H1 (cell line): ENCODE results near the gene SH3PXD2A. TPM values are rescaled to one million over a fixed set of nuclear protein-coding genes. Genes with fewer than 3 reads are reported as not detected.

Source experiments
- CTCF ChIA-PET: fragments of 300-600 bp; sonication (Branson Sonifier 250); formaldehyde crosslinking; loops from one replicate; lab custom pipeline; 2021; ENCODE audit not compliant: partially characterized antibody; lab: Charles Lee
- POLR2A ChIA-PET: fragments of 300-600 bp; sonication (Branson Sonifier 250); formaldehyde crosslinking; loops from one replicate; lab custom pipeline; 2021; ENCODE audit warnings: inconsistent platforms; ENCODE audit not compliant: partially characterized antibody; lab: Charles Lee
- DNase-seq, 2 experiments: peaks; one replicate each; pipeline versions ENCODE4 v3.0.0 to v3.0.0-alpha.2; 2010 to 2022; ENCODE audit warnings: low spot score in 2 of 2, low read depth in 1 of 2, mixed read lengths in 1 of 2
- FAIRE-seq: peaks from 2 replicates; lab custom pipeline; 2011; peaks lifted over from hg19 to GRCh38; lab: Jason Lieb, UNC
- H2AFZ ChIP-seq: 2 replicates; pipeline ENCODE4 v1.8.1; 2012; ENCODE audit warnings: low read length, inconsistent platforms
- H2AK5ac ChIP-seq: 2 replicates; pipeline ENCODE4 v1.6.1; 2013; ENCODE audit warnings: low read depth, low read length
- H2BK120ac ChIP-seq: replicated peaks from 2 replicates; pipeline ENCODE3; 2013; ENCODE audit warnings: low read depth, low read length, inconsistent platforms
- H2BK12ac ChIP-seq: 2 replicates; pipeline ENCODE4 v1.6.1; 2013; ENCODE audit warnings: low read depth, low read length
- H2BK15ac ChIP-seq: 2 replicates; pipeline ENCODE4 v1.6.1; 2013; ENCODE audit warnings: low read length
- H2BK20ac ChIP-seq: 2 replicates; pipeline ENCODE4 v1.6.1; 2013; ENCODE audit warnings: low read length
- H2BK5ac ChIP-seq: 2 replicates; pipeline ENCODE4 v1.6.1; 2013; ENCODE audit warnings: low read depth, low read length
- H3K14ac ChIP-seq: 2 replicates; pipeline ENCODE4 v1.6.1; 2013; ENCODE audit warnings: inconsistent platforms; ENCODE audit not compliant: insufficient read length
- H3K18ac ChIP-seq: 2 replicates; pipeline ENCODE4 v1.6.1; 2013; ENCODE audit warnings: low read length; ENCODE audit errors: extremely low read depth
- H3K23ac ChIP-seq: 2 replicates; pipeline ENCODE4 v1.6.1; 2013; ENCODE audit warnings: inconsistent platforms; ENCODE audit not compliant: insufficient read length
- H3K23me2 ChIP-seq: 2 replicates; pipeline ENCODE4 v1.6.1; 2013; ENCODE audit warnings: low read depth, low read length
- H3K27ac ChIP-seq: 2 replicates; pipeline ENCODE4 v1.6.1; 2011; ENCODE audit warnings: low read depth, low read length, inconsistent platforms
- H3K27me3 ChIP-seq, 4 experiments: replicated peaks in 1 of 4; 1 replicate in 1 of 4; 2 replicates in 3 of 4; pipeline versions ENCODE4 v1.6.1 to v1.8.1; 2011 to 2013; ENCODE audit warnings: low read length in 3 of 4, mild to moderate bottlenecking in 3 of 4, inconsistent platforms in 2 of 4, mixed read lengths in 2 of 4, moderate library complexity in 1 of 4; ENCODE audit not compliant: control insufficient read depth in 3 of 4, insufficient read depth in 3 of 4; ENCODE audit errors: extremely low read depth in 1 of 4
- H3K36me3 ChIP-seq, 4 experiments: 2 replicates each; pipeline versions ENCODE4 v1.6.1 to v1.8.1; 2011 to 2013; ENCODE audit warnings: mild to moderate bottlenecking in 4 of 4, low read length in 3 of 4, moderate library complexity in 2 of 4, control low read depth in 1 of 4, inconsistent platforms in 1 of 4; ENCODE audit not compliant: insufficient read depth in 4 of 4, control insufficient read depth in 2 of 4
- H3K4ac ChIP-seq: replicated peaks from 2 replicates; pipeline ENCODE3; 2013; ENCODE audit warnings: low read length, low read depth, mixed read lengths, inconsistent platforms; ENCODE audit not compliant: insufficient read length
- H3K4me1 ChIP-seq, 4 experiments: replicated peaks in 1 of 4; 1 replicate in 1 of 4; 2 replicates in 3 of 4; pipeline versions ENCODE4 v1.6.1 to v1.8.1; 2011 to 2013; ENCODE audit warnings: low read length in 3 of 4, inconsistent platforms in 2 of 4, mixed read lengths in 1 of 4; ENCODE audit not compliant: insufficient read depth in 4 of 4, control insufficient read depth in 3 of 4
- H3K4me2 ChIP-seq, 2 experiments: 2 replicates each; pipeline versions ENCODE4 v1.6.1 to v1.8.1; 2011 to 2013; ENCODE audit warnings: low read depth in 2 of 2, low read length in 2 of 2, control low read depth in 1 of 2, inconsistent platforms in 1 of 2, mild to moderate bottlenecking in 1 of 2; ENCODE audit not compliant: insufficient read depth in 1 of 2
- H3K4me3 ChIP-seq, 4 experiments: fragments of 200-600, 300-600 bp in 1 of 4; sonication (generic), shearing (Covaris generic), sonication (Bioruptor Twin) in 1 of 4; 2 replicates each; pipeline versions ENCODE4 v1.5.1 to v1.8.1; 2011 to 2016; ENCODE audit warnings: low read length in 4 of 4, low read depth in 3 of 4, control low read depth in 2 of 4, inconsistent platforms in 2 of 4, mild to moderate bottlenecking in 2 of 4, mixed read lengths in 1 of 4, moderate library complexity in 1 of 4; ENCODE audit not compliant: insufficient read depth in 2 of 4; ENCODE audit errors: extremely low read depth in 1 of 4
- H3K56ac ChIP-seq: replicated peaks from 2 replicates; pipeline ENCODE3; 2013; ENCODE audit warnings: low read depth, mild to moderate bottlenecking, mixed read lengths, low read length, inconsistent platforms; ENCODE audit not compliant: insufficient read length
- H3K79me1 ChIP-seq: 2 replicates; pipeline ENCODE4 v1.6.1; 2013; ENCODE audit warnings: low read depth, low read length, control low read depth
- H3K79me2 ChIP-seq, 2 experiments: 2 replicates each; pipeline versions ENCODE4 v1.6.1 to v1.8.1; 2012 to 2013; ENCODE audit warnings: low read length in 2 of 2, mild to moderate bottlenecking in 2 of 2, inconsistent platforms in 1 of 2; ENCODE audit not compliant: insufficient read depth in 2 of 2, control insufficient read depth in 1 of 2
- H3K9ac ChIP-seq, 4 experiments: replicated peaks in 1 of 4; 1 replicate in 1 of 4; 2 replicates in 3 of 4; pipeline versions ENCODE4 v1.6.1 to v1.8.1; 2011 to 2013; ENCODE audit warnings: low read depth in 3 of 4, low read length in 3 of 4, control low read depth in 2 of 4, mild to moderate bottlenecking in 2 of 4, moderate library complexity in 2 of 4, inconsistent platforms in 1 of 4; ENCODE audit errors: extremely low read depth in 1 of 4
- H3K9me3 ChIP-seq, 2 experiments: 2 replicates each; pipeline versions ENCODE4 v1.6.1 to v1.8.1; 2012 to 2013; ENCODE audit warnings: mild to moderate bottlenecking in 2 of 2, moderate library complexity in 2 of 2, control low read depth in 1 of 2, inconsistent platforms in 1 of 2, low read depth in 1 of 2, low read length in 1 of 2, mixed read lengths in 1 of 2; ENCODE audit not compliant: insufficient read depth in 2 of 2
- H4K20me1 ChIP-seq, 2 experiments: replicated peaks in 1 of 2; 2 replicates each; pipeline versions ENCODE3 to v1.8.1; 2011 to 2013; ENCODE audit warnings: inconsistent platforms in 2 of 2, low read length in 2 of 2, mild to moderate bottlenecking in 1 of 2; ENCODE audit not compliant: insufficient read depth in 2 of 2, control insufficient read depth in 1 of 2
- H4K5ac ChIP-seq: 2 replicates; pipeline ENCODE4 v1.6.1; 2013; ENCODE audit warnings: low read length, low read depth, mixed read lengths, inconsistent platforms; ENCODE audit not compliant: insufficient read length
- H4K8ac ChIP-seq: 2 replicates; pipeline ENCODE4 v1.8.0; 2013; ENCODE audit warnings: mild to moderate bottlenecking, moderate library complexity, low read length, inconsistent platforms; ENCODE audit not compliant: insufficient read depth; ENCODE audit errors: extremely low read depth
- H4K91ac ChIP-seq: replicated peaks from 2 replicates; pipeline ENCODE3; 2013; ENCODE audit warnings: low read length, mixed read lengths, inconsistent platforms; ENCODE audit not compliant: insufficient read length
- BRCA1 ChIP-seq: IDR thresholded peaks from 2 replicates; pipeline ENCODE4 v1.6.1; 2012; ENCODE audit warnings: low read depth, low read length, improper control_type of control experiment
- E2F6 ChIP-seq: IDR thresholded peaks from 2 replicates; pipeline ENCODE4 v1.6.1; 2012; ENCODE audit warnings: inconsistent platforms
- EP300 ChIP-seq, 2 experiments: IDR thresholded peaks; 1 replicate in 1 of 2; 2 replicates in 1 of 2; pipeline ENCODE4 v1.6.1; 2011 to 2012; ENCODE audit warnings: low read depth in 2 of 2, low read length in 2 of 2, mild to moderate bottlenecking in 2 of 2, borderline replicate concordance in 1 of 2, inconsistent platforms in 1 of 2, moderate library complexity in 1 of 2
- EZH2 ChIP-seq: fragments of 200-600 bp; sonication (generic); IDR thresholded peaks from 2 replicates; pipeline ENCODE4 v1.7.1; 2012; ENCODE audit warnings: low read depth, mild to moderate bottlenecking, moderate library complexity, low read length, inconsistent platforms; ENCODE audit not compliant: severe bottlenecking
- HDAC6 ChIP-seq: IDR thresholded peaks from one replicate; pipeline ENCODE4 v1.7.1; 2012; ENCODE audit warnings: low read depth, mild to moderate bottlenecking, inconsistent platforms, low read length, moderate library complexity
- KDM1A ChIP-seq: fragments of 200-600, 300-600 bp; sonication (generic); IDR thresholded peaks from 2 replicates; pipeline ENCODE4 v1.7.1; 2016; ENCODE audit warnings: mild to moderate bottlenecking, low read length, borderline replicate concordance
- KDM4A ChIP-seq: IDR thresholded peaks from one replicate; pipeline ENCODE4 v1.7.1; 2012; ENCODE audit warnings: low read depth, mild to moderate bottlenecking, moderate library complexity, low read length, inconsistent platforms; ENCODE audit not compliant: severe bottlenecking
- KDM5A ChIP-seq: fragments of 200-600 bp; IDR thresholded peaks from 2 replicates; pipeline ENCODE4 v1.7.1; 2012; ENCODE audit warnings: mild to moderate bottlenecking, low read length, inconsistent platforms, mixed read lengths
- PHF8 ChIP-seq: fragments of 200-600 bp; sonication (generic); conservative IDR thresholded peaks from 2 replicates; pipeline ENCODE4 v1.7.1; 2012; ENCODE audit warnings: low read depth, mild to moderate bottlenecking, inconsistent platforms, low read length, moderate library complexity
- POLR2A ChIP-seq, 2 experiments: IDR thresholded peaks; 1 replicate in 1 of 2; 2 replicates in 1 of 2; pipeline ENCODE4 v1.6.1; 2011; ENCODE audit warnings: low read depth in 2 of 2, low read length in 2 of 2, mild to moderate bottlenecking in 2 of 2; ENCODE audit errors: control extremely low read depth in 1 of 2
- SAP30 ChIP-seq: fragments of 300-600 bp; sonication (generic); IDR thresholded peaks from 2 replicates; pipeline ENCODE4 v1.7.1; 2012; ENCODE audit warnings: low read length, moderate library complexity, mild to moderate bottlenecking, inconsistent platforms; ENCODE audit not compliant: insufficient read depth, insufficient replicate concordance
- SRF ChIP-seq: IDR thresholded peaks from 2 replicates; pipeline ENCODE4 v1.6.1; 2011; ENCODE audit warnings: mild to moderate bottlenecking, low read depth, low read length, moderate library complexity
- TAF7 ChIP-seq: optimal IDR thresholded peaks from 2 replicates; pipeline ENCODE3; 2011; ENCODE audit warnings: low read depth, mild to moderate bottlenecking, inconsistent platforms, low read length, moderate library complexity, borderline replicate concordance
- WGBS, 2 experiments: shearing (Covaris generic) in 1 of 2; methylation state at CpG; one replicate each; pipeline versions ENCODE4 v1.1.6 to v1.1.7; 2013 to 2015; ENCODE audit warnings: low lambda C conversion rate in 2 of 2, mixed read lengths in 2 of 2, inconsistent platforms in 1 of 2, low coverage in 1 of 2, missing lambda C conversion rate in 1 of 2; ENCODE audit not compliant: insufficient replicate concordance in 2 of 2, insufficient coverage in 1 of 2, insufficient read length in 1 of 2; ENCODE audit errors: extremely low coverage in 1 of 2, missing lambda C conversion rate in 1 of 2; 5-methylcytosine and 5-hydroxymethylcytosine counted together
- polyA plus RNA-seq, 7 experiments: library from polyadenylated mRNA; depleted of rRNA in 3 of 7; stranded (reverse) in 5 of 7; unstranded in 2 of 7; fragments of >200 nt in 5 of 7; fragments of 200-250 nt in 2 of 7; gene quantifications; 1 replicate in 5 of 7; 2 replicates in 1 of 7; 4 replicates in 1 of 7; pipeline versions ENCODE4 v1.2.1 to v1.2.3, GENCODE V29; 2011 to 2013; ENCODE audit warnings: missing spikeins in 2 of 7, mixed read lengths in 2 of 7
- total RNA-seq: library from RNA; stranded (reverse); fragmentation: NEBNext Ultra II Directional; extraction: Animal tissue kit (Norgen Biotek cat#: 25700); gene quantifications from 2 replicates; pipeline ENCODE4 v1.2.1, GENCODE V29; 2021

The SH3PXD2A gene
- total and polyA plus RNA-seq, 2 of the 8 experiments (the other 6 are each of a cell fraction or from before 2014, with no cell fraction given): 5.4 to 16.3 TPM

GRCh38 chr10:103800089-103800488, 55.3 kb downstream of the SH3PXD2A start:
- H2BK20ac ChIP-seq: no peak overlapping the region
- no peak overlapping the region for H3K23ac ChIP-seq
- no peaks in the 10 kb centered on the region for H3K36me3 ChIP-seq
- H2AK5ac ChIP-seq: no peak overlapping the region
- no peak overlapping the region for H2BK12ac ChIP-seq
- DNase-seq (no peak), FAIRE-seq (no peak)
- no peak overlapping the region for H3K14ac ChIP-seq
- CTCF ChIA-PET: interaction anchor here (1.2 to 4.3 kb wide), 4 partner anchors 8 to 49 kb away, joined by 3 to 17 read pairs (median 4); no protein-coding TSS in a partner anchor
- H3K4me3 ChIP-seq: no peak overlapping the region
- no peak overlapping the region for H3K18ac ChIP-seq
- H2BK5ac ChIP-seq: no peak overlapping the region; the same call in 1 of the 2 replicates
- H3K4me2 ChIP-seq: no peak overlapping the region
- H4K8ac ChIP-seq: no peak overlapping the region
- no peaks in the 10 kb centered on the region for H3K23me2 ChIP-seq
- H4K91ac ChIP-seq: no peak overlapping the region
- 96% methylated on average over 3 of the region's 3 CpGs; no CpG with 5 or more reads in 1 of the 2 experiments for WGBS, 2 experiments
- H3K56ac ChIP-seq: no peak overlapping the region
- no peak overlapping the region for H2AFZ ChIP-seq
- no peak overlapping the region for H4K5ac ChIP-seq
- no peak overlapping the region for H2BK120ac ChIP-seq
- POLR2A ChIA-PET: interaction anchor here (0.9 kb wide), 1 partner anchor 8 kb away, joined by 3 read pairs; no protein-coding TSS in a partner anchor
- no peak overlapping the region for H3K27ac ChIP-seq
- no peaks in the 10 kb centered on the region for H4K20me1 ChIP-seq
- no peak overlapping the region for H3K9ac ChIP-seq
- no peaks in the 10 kb centered on the region for H3K79me1 ChIP-seq
- H3K9me3 ChIP-seq: no peaks in the 10 kb centered on the region
- no peaks in the 10 kb centered on the region; a peak in 1 of 4 replicates for H3K79me2 ChIP-seq
- no peaks in the 10 kb centered on the region for H3K27me3 ChIP-seq
- H3K4me1 ChIP-seq: peaks cover 0 to 14% (median 7%) of the 10 kb centered on the region in 4 experiments; a peak in 4 of 7 replicates
- H2BK15ac ChIP-seq: 0 out of 2 replicates have a peak overlapping the region, but pooled peaks have one; percentile 21
- H3K4ac ChIP-seq: no peak overlapping the region
- TF ChIP-seq SRF: no peak
- no peak for TF ChIP-seq KDM1A
- no peak for TF ChIP-seq PHF8
- TF ChIP-seq POLR2A (IDR thresholded peaks at IDR 0.05; ENCODE audit: control extremely low read depth in 1 of 2, low read depth in 2 of 2, low read length in 2 of 2): no peak
- no peak for TF ChIP-seq SAP30
- no peak for TF ChIP-seq EZH2
- no peak for TF ChIP-seq EP300 (IDR thresholded peaks at IDR 0.05; ENCODE audit: borderline replicate concordance in 1 of 2, low read depth in 2 of 2, low read length in 2 of 2)
- no peak for TF ChIP-seq KDM5A
- no peak for TF ChIP-seq E2F6
- TF ChIP-seq TAF7: no peak
- no peak for TF ChIP-seq KDM4A
- TF ChIP-seq BRCA1: no peak
- no peak for TF ChIP-seq HDAC6
